Effector memory CD8-positive, alpha-beta T cell (primary cell): ENCODE results near the gene SPATA13.

Experiments used
- ATAC-seq: fragments of 150-1000 bp; cut with Tn5 transposase; replicated peaks from 2 replicates; pipeline ENCODE4 v1.10.0; 2021; ENCODE audit warnings: mild to moderate bottlenecking, moderate library complexity
- DNase-seq, 3 experiments: peaks; one replicate each; pipeline ENCODE4 v3.0.0; 2021
- H3K27ac Mint-ChIP-seq, 2 donors: one replicate each; pipeline ENCODE4 v1.8.0; 2022; ENCODE audit warnings: mild to moderate bottlenecking in 2 of 2, mixed read lengths in 2 of 2, moderate library complexity in 2 of 2
- H3K27me3 Mint-ChIP-seq, 2 donors: one replicate each; pipeline ENCODE4 v1.8.0; 2022; ENCODE audit warnings: mixed read lengths in 2 of 2
- H3K36me3 Mint-ChIP-seq: one replicate; pipeline ENCODE4 v1.8.0; 2022; ENCODE audit warnings: mild to moderate bottlenecking, moderate library complexity, mixed read lengths; ENCODE audit not compliant: insufficient read depth
- H3K4me1 Mint-ChIP-seq, 2 donors: one replicate each; pipeline ENCODE4 v1.8.0; 2022; ENCODE audit warnings: low read depth in 2 of 2, mixed read lengths in 2 of 2
- H3K4me3 Mint-ChIP-seq, 2 donors: one replicate each; pipeline ENCODE4 v1.8.0; 2022; ENCODE audit warnings: mild to moderate bottlenecking in 2 of 2, mixed read lengths in 2 of 2, moderate library complexity in 2 of 2
- H3K9me3 Mint-ChIP-seq, 2 donors: one replicate each; pipeline ENCODE4 v1.8.0; 2022; ENCODE audit warnings: mixed read lengths in 2 of 2

Gene SPATA13

GRCh38 chr13:24147570-24147963 lies 13.0 kb upstream of the SPATA13 start:
- H3K27me3 Mint-ChIP-seq = peaks cover 10 to 39% of the 10 kb centered on the region in 2 donors
- no peak overlapping the region for H3K27ac Mint-ChIP-seq
- H3K9me3 Mint-ChIP-seq = no peaks in the 10 kb centered on the region
- H3K36me3 Mint-ChIP-seq = no peaks in the 10 kb centered on the region
- DNase-seq (no peak), ATAC-seq (no peak)
- H3K4me1 Mint-ChIP-seq = peaks cover 0 to 3% of the 10 kb centered on the region in 2 donors
- no peak overlapping the region for H3K4me3 Mint-ChIP-seq

DNA sequence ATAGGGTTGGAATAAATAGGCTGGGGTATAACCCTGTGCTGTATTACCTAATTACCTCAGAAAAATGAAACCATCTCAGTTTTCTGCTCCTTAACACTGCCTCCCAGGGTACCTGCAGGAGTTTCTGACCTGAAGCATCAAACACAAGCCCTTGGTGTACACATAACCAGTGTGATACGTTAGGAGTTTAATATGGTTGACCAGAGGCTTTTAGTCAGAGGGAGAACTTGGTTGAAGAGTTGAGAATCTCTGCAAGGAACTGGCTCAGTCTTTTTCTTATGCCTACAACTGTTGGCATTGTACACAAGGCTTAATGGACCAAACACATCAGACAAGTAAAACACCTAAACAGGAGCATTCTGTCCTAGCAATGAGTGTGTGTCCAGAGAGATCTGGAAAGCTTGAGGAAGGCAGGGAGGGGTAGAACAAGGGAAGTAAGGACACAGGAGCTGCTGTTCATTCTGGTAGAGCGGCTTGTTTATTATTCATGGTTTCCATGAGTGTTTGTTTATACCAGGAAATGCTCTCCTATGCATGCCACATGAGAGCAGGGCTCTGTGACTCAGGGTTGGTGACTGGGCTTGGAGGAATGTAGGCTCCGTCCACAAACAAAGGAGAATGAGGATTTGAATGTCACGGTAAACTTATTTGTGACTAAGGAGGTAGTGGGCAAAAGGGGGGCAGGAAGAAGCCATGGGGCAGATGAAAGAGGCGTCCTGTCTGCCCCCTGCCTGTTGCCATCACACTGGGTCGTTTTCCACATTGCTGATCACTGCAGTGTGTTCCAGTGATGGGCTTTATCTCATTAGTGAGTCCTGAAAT lies 11.9 kb upstream of the SPATA13 start:
- Mint-ChIP-seq H3K36me3 (no peaks in the 10 kb centered on the region), H3K27me3 (peaks cover 10 to 39% of the 10 kb centered on the region in 2 donors), H3K27ac (no peak overlapping the region), H3K4me3 (no peak overlapping the region), H3K4me1 (peaks cover 0 to 11% of the 10 kb centered on the region in 2 donors), H3K9me3 (no peaks in the 10 kb centered on the region)
- DNase-seq = no peak
- no peak for ATAC-seq

DNA sequence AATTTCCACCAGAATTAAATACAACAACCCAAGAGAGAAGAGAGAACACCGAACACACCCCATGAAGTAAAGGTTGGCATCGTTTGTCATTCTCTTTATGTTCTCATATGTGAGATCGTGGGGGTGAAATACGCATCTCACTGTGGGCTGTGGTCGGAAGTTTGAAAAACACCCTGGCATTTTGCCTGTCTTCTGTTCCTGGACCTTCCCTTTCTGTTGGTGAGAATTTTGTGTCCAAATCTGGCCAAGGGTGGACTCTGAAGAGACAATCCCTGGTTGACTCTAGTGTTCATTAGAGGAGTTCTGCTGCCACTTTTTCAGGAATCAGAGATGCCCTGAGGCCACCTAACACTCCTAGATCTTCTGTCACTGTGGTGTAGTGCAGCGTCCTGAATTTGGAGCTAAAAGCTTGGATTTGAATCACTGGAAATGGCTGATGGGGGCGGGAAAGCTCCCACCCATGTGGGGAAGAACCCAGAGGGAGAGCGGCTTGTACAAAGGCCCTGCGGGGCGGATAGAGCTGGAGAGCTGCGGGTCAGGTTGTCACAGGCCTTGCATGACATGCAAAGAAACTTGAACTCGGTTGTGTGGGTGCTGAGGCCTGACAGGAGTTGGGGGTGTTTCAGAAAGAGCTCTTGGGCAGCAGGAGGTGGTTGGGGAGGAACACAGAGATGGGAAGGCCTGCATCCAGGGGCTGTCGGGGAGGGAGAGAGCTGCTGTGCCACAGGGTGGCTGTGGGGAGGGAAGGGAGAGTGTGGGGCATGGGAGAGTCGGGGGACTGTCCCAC lies 11.1 kb upstream of the SPATA13 start:
- Mint-ChIP-seq H3K4me1 (peaks cover 0 to 11% of the 10 kb centered on the region in 2 donors), H3K9me3 (no peaks in the 10 kb centered on the region), H3K27ac (peak overlapping the region in 1 of 2 donors; percentile 38), H3K4me3 (no peak overlapping the region), H3K36me3 (no peaks in the 10 kb centered on the region), H3K27me3 (peaks cover 10 to 39% of the 10 kb centered on the region in 2 donors)
- ATAC-seq (no peak), DNase-seq (no peak)

- no peak for ATAC-seq
- peaks cover 0 to 11% of the 10 kb centered on the region in 2 donors for H3K4me1 Mint-ChIP-seq
- H3K27me3 Mint-ChIP-seq = peaks cover 10 to 32% of the 10 kb centered on the region in 2 donors
- no peaks in the 10 kb centered on the region for H3K36me3 Mint-ChIP-seq
- DNase-seq = no peak
- H3K4me3 Mint-ChIP-seq = no peak overlapping the region
- no peak overlapping the region for H3K27ac Mint-ChIP-seq
- no peaks in the 10 kb centered on the region for H3K9me3 Mint-ChIP-seq
Measured at GRCh38 chr13:24150572-24150971, 9.9 kb upstream of the SPATA13 start.

DNA sequence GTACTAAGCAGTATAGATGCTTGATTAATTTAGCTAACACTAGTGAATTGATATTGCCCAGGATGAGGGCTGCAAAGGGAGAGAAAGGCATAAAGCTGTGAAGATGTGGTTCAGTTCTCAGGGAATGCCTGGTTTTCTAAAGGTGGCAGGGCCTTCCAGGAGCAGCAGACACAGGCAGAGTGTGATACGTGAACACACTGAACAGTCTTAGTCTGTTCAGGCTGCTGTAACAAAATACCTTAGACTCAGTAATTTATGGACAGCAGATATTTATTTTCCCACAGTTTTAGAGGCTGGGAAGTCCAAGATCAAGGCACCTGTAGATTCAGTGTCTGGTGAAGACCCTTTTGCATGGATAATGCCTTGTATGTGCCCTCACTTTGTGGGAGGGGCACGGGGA lies 8.7 kb upstream of the SPATA13 start:
- no peak for DNase-seq
- Mint-ChIP-seq H3K4me3 (no peak overlapping the region), H3K9me3 (no peaks in the 10 kb centered on the region), H3K27ac (no peak overlapping the region), H3K27me3 (peaks cover 10 to 27% of the 10 kb centered on the region in 2 donors), H3K36me3 (no peaks in the 10 kb centered on the region), H3K4me1 (peaks cover 0 to 11% of the 10 kb centered on the region in 2 donors)
- ATAC-seq = no peak

DNA sequence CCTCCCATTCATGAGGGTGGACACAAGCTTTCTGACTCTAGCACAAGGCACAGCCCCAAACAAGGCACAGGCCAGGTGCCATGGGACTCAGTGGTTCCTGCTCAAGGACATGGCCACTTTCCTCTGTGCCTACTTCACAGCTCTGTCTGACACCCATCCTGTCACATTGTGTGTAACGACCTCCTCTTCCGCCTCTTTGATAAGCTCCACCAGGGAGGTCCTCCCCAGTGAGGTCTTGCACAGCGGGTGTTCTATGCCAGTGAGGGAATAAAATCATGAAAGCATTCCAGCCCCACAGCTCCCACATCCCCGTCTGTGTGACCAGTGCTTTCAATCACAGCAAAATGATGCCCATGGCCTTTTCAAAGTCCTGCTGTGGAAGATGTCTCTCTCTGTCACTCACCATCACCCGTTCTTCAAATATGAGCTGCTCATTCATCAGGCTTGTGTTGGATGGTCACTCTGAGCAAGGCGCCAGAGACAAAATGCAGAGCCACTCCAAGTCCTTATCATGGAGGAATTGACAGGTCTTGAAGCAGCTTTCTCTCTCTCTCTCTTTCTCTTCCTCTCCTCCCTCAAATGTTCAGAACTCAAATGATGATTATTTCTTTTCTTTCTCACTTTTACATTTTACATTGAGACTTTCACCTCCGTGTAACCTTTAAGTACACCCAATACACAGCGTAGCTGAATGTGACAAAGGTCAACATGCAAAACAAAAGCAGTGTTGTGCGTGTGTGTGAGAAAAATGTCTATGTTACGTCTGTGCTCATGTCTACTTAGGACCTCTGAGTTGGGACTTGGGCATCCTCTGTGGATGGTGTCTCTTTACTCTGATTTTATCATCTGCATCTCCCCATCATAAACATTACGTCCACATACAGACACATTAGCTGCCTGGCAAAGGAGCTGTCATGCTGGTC lies 8.0 kb upstream of the SPATA13 start:
- ATAC-seq (no peak), DNase-seq (peak in 1 of 3 experiments; percentile 12)
- peaks cover 0 to 11% of the 10 kb centered on the region in 2 donors for H3K4me1 Mint-ChIP-seq
- no peak overlapping the region for H3K4me3 Mint-ChIP-seq
- peaks cover 10 to 25% of the 10 kb centered on the region in 2 donors for H3K27me3 Mint-ChIP-seq
- H3K36me3 Mint-ChIP-seq = no peaks in the 10 kb centered on the region
- H3K9me3 Mint-ChIP-seq = no peaks in the 10 kb centered on the region
- peak overlapping the region in 1 of 2 donors; percentile 38 for H3K27ac Mint-ChIP-seq

DNA sequence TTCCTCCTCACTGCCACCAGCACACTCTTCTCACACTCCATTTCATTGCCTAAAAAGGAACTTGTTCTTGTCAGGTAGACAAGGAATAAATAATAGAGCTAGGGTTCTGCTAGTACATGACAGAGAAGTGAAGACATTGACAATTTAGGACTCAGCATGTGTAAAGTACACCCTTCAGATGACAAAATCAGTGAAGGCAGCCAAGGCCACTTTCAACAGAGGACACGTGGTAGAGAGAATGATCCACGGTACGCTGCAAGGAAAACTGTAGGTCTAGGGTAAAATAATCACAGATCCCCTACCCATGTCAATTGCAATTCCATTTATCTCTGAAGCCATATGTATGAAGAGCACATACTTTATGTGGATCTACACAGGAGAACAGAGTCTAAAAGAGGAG lies 7.2 kb upstream of the SPATA13 start:
- Mint-ChIP-seq H3K27me3 (peaks cover 10 to 18% of the 10 kb centered on the region in 2 donors), H3K4me3 (no peak overlapping the region)
- no peak for ATAC-seq

GRCh38 chr13:24153979-24154701 lies 6.4 kb upstream of the SPATA13 start:
- Mint-ChIP-seq H3K9me3 (no peaks in the 10 kb centered on the region), H3K27me3 (peaks cover 5 to 10% of the 10 kb centered on the region in 2 donors), H3K4me1 (peaks cover 0 to 11% of the 10 kb centered on the region in 2 donors), H3K36me3 (no peaks in the 10 kb centered on the region), H3K27ac (no peak overlapping the region), H3K4me3 (no peak overlapping the region)
- no peak for DNase-seq
- no peak for ATAC-seq

More for the DNA sequence above, 7.2 kb upstream of the SPATA13 start:
- Mint-ChIP-seq H3K9me3 (no peaks in the 10 kb centered on the region), H3K36me3 (no peaks in the 10 kb centered on the region), H3K27ac (peak overlapping the region in 1 of 2 donors; percentile 38), H3K4me1 (peaks cover 0 to 11% of the 10 kb centered on the region in 2 donors)
- DNase-seq = no peak

DNA sequence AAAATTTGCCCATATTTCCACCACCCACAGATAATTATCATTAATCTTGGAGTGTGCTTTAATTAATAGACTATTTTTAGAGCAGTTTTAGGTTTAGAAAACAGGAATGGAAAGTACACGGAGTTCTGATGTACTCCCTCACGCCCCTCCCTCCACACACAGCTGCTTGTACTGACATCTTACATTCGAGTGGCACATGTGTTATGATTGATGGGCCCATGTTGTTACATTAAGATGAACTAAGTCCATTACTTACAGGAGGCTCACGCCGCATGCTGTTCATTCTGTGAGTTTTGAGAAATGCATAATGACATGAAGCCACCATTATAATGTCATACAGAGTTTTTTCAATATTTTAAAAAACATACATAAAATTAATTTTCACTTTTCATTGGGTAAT lies 1.2 kb upstream of the SPATA13 start:
- Mint-ChIP-seq H3K9me3 (no peaks in the 10 kb centered on the region), H3K27ac (no peak overlapping the region), H3K27me3 (peaks cover 5 to 12% of the 10 kb centered on the region in 2 donors), H3K4me3 (no peak overlapping the region), H3K4me1 (peaks cover 11 to 15% of the 10 kb centered on the region in 2 donors), H3K36me3 (no peaks in the 10 kb centered on the region)
- ATAC-seq (no peak), DNase-seq (no peak)

DNA sequence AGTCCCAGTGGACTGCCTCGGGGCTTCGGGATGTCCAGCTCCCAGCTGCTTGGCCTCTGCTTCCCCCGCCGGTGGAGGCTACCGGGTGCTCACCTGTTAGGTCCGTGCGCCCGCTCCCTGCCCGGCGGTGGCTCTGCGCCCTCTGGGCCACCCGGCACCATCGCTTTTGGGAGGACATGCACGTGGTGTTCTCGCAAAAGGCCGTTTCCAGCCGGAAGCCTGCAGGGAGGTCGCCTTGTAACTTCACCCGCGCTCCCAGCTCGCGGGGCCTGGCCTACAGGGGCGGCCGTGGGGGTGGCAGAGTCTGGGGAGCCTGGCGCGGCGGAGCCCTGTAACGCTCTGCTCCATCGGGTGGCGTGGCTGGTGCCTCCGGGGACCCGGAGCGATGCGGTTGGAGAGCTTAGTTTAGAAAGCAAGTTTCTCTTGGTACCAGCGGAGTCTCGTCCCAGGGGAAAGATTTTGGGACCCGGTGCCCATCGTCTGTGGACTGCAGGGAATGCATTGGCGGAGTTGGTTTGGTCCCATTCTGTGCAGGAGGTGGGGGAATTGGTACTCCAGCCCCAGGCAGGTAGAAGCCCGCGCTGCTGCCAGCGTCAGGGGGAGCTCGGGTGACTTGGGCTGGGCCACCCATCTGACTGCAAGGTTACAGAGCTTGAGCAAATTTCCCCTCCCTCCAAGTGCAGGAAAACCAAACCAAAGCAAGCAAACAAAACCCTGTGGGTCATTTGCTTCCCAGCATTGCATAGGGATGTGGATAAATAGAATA lies 673 bp downstream of the SPATA13 start:
- Mint-ChIP-seq H3K27ac (peak overlapping the region in 1 of 2 donors; percentile 79), H3K4me1 (peaks cover 11 to 16% of the 10 kb centered on the region in 2 donors), H3K4me3 (peak overlapping the region; percentile 87), H3K27me3 (peaks cover 5 to 12% of the 10 kb centered on the region in 2 donors), H3K9me3 (no peaks in the 10 kb centered on the region), H3K36me3 (no peaks in the 10 kb centered on the region)
- peak; percentile 59 for ATAC-seq
- peak; percentile 15 to 37 (median 31) for DNase-seq

DNA sequence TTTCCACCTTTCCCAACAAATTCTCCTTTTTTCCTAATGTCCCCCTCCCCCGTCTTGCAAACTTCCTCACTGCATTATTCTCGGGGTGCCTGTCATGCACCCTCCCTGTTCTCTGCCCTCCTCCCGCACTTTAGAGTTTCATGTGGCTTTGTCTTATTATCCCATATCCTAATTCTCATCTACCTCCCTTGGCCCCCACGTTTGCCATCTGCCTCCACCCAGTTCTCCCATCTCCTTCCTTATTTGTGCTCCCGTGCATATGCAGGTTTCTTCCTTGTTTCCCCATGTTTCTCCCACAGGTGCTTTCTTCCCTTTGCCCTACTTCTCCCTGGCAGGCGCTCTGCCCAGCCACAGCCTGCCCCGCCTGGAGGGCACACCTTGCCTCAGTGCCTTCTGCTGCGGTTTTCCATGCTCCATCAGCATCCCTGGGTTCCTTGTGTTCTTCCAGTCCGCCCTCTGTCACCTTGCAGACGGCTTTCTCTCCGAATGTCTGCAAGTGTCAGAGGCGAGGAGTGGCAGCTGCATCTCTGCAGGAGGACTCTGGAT lies 1.5 kb downstream of the SPATA13 start:
- peaks cover 11 to 16% of the 10 kb centered on the region in 2 donors for H3K4me1 Mint-ChIP-seq
- H3K27ac Mint-ChIP-seq = peak overlapping the region in 1 of 2 donors; percentile 6
- no peak for ATAC-seq
- no peaks in the 10 kb centered on the region for H3K36me3 Mint-ChIP-seq
- H3K9me3 Mint-ChIP-seq = no peaks in the 10 kb centered on the region
- no peak for DNase-seq
- H3K4me3 Mint-ChIP-seq = peak overlapping the region; percentile 87
- H3K27me3 Mint-ChIP-seq = peaks cover 5 to 12% of the 10 kb centered on the region in 2 donors
